Lower lobe of right lung (tissue), 2 donors: Measurements from ENCODE around the gene SNX27. TPM values are rescaled to one million over a fixed set of nuclear protein-coding genes. Genes with fewer than 3 reads are reported as not detected.

Experiments
- ATAC-seq, 2 donors: fragments of 200-7000 bp; cut with Tn5 transposase; one replicate each; pipeline ENCODE4 v1.9.1; 2020 to 2022; ENCODE audit warnings: mild to moderate bottlenecking in 2 of 2, moderate library complexity in 2 of 2
- DNase-seq: peaks from one replicate; pipeline ENCODE4 v3.0.0-alpha.2; 2020
- H3K27ac ChIP-seq: fragments of 200-600 bp; one replicate; pipeline ENCODE4 v1.8.0; 2022
- H3K27me3 ChIP-seq: fragments of 200-600 bp; one replicate; pipeline ENCODE4 v1.8.0; 2022; ENCODE audit warnings: low read depth
- H3K36me3 ChIP-seq: fragments of 200-600 bp; one replicate; pipeline ENCODE4 v1.8.0; 2022; ENCODE audit warnings: mild to moderate bottlenecking
- H3K4me1 ChIP-seq: fragments of 200-600 bp; one replicate; pipeline ENCODE4 v1.8.0; 2022
- H3K4me3 ChIP-seq: fragments of 200-600 bp; one replicate; pipeline ENCODE4 v1.8.0; 2022; ENCODE audit warnings: mild to moderate bottlenecking
- H3K9me3 ChIP-seq: fragments of 200-600 bp; one replicate; pipeline ENCODE4 v1.8.0; 2022
- CTCF ChIP-seq: fragments of 200-600 bp; IDR thresholded peaks from one replicate; pipeline ENCODE4 v1.8.0; 2022; ENCODE audit warnings: antibody characterized with exemption, mild to moderate bottlenecking
- intact Hi-C: fragments of 100-400 bp; cut with DNase I; formaldehyde crosslinking; loops from one replicate; pipeline ENCODE4 v1.11.0; 2022
- total RNA-seq: library from RNA; stranded (reverse); fragmentation: NEBNext Ultra II Directional; extraction: Animal tissue kit (Norgen Biotek cat#: 25700); gene quantifications from one replicate; pipeline ENCODE4 v1.2.1, GENCODE V29; 2021
- donor health status: DM: no; HTN: yes; CAD: no; lungs with severe emphysema.

Gene SNX27
- total RNA-seq, 1 donor from 2014 or later = 66.5 TPM

- H3K27ac ChIP-seq = no peak overlapping the region
- no peak for TF ChIP-seq CTCF
- ATAC-seq (no peak), DNase-seq (no peak)
- intact Hi-C loops = no loop called here
- H3K9me3 ChIP-seq = no peaks in the 10 kb centered on the region
- H3K36me3 ChIP-seq = no peaks in the 10 kb centered on the region
- no peaks in the 10 kb centered on the region for H3K4me1 ChIP-seq
- H3K27me3 ChIP-seq = peaks cover 4% of the 10 kb centered on the region
- H3K4me3 ChIP-seq = no peak overlapping the region
These were observed 99.4 kb downstream of the SNX27 start for GRCh38 chr1:151711044-151711800.

DNA sequence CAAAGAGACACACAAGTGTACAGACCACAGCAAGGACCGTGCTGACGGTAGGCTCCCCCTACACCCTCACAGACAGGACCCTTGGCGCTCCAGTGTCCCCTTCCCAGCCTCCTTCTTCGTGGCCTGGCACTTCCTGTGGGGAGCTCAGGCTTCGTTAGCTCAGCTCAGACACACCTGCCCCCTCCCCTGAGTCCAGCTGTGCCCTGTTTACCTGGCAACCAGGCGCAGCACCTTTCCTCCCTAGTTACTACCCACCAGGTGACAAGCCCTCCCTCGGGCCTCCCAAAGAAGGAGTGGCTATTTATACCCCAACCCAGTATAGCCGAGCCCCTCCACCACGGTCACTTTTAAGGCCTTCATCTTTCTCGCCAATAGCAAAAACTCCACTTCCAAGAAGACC, 100.1 kb downstream of the SNX27 start:
- peaks cover 1% of the 10 kb centered on the region for H3K4me1 ChIP-seq
- no peak for TF ChIP-seq CTCF
- H3K36me3 ChIP-seq = no peaks in the 10 kb centered on the region
- H3K27ac ChIP-seq = no peak overlapping the region
- H3K27me3 ChIP-seq = peaks cover 10% of the 10 kb centered on the region
- ATAC-seq (no peak), DNase-seq (no peak)
- intact Hi-C loops = no loop called here
- no peaks in the 10 kb centered on the region for H3K9me3 ChIP-seq
- H3K4me3 ChIP-seq = no peak overlapping the region

GRCh38 chr1:151713044-151713443, 101.2 kb downstream of the SNX27 start:
- Histone ChIP-seq H3K9me3 (no peaks in the 10 kb centered on the region), H3K27ac (no peak overlapping the region), H3K4me3 (no peak overlapping the region), H3K4me1 (peaks cover 10% of the 10 kb centered on the region), H3K36me3 (no peaks in the 10 kb centered on the region), H3K27me3 (peaks cover 14% of the 10 kb centered on the region)
- peak in 1 of 2 donors; percentile 19 for ATAC-seq
- intact Hi-C loops = no loop called here
- no peak for TF ChIP-seq CTCF
- DNase-seq = no peak

DNA sequence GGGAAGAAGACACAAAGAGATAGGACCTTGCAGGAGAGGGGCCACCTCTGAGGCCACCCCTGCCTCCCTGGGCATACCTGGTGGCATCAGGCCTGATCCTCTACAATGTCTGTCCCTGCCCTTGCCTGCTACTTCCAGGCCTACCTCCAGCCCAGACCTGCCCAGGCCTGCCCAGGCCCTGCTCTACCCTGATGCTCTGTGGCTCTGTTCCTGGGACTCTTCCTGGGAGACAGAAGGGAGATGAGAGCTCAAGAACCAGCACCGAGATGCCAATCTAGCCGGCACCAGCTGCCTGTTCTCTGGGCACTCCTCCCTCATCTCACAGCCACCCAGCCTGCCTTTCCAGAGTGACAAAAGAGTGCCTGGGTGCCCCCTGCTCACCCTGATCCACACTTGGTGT, 102.0 kb downstream of the SNX27 start:
- H3K4me3 ChIP-seq = no peak overlapping the region
- ATAC-seq (no peak), DNase-seq (no peak)
- H3K27ac ChIP-seq = no peak overlapping the region
- no peaks in the 10 kb centered on the region for H3K36me3 ChIP-seq
- TF ChIP-seq CTCF = no peak
- intact Hi-C loops = no loop called here
- H3K9me3 ChIP-seq = no peaks in the 10 kb centered on the region
- peaks cover 22% of the 10 kb centered on the region for H3K27me3 ChIP-seq
- peaks cover 10% of the 10 kb centered on the region for H3K4me1 ChIP-seq

- H3K4me3 ChIP-seq = no peak overlapping the region
- intact Hi-C loops = no loop called here
- H3K36me3 ChIP-seq = no peaks in the 10 kb centered on the region
- no peak overlapping the region for H3K27ac ChIP-seq
- ATAC-seq (no peak), DNase-seq (no peak)
- H3K27me3 ChIP-seq = peaks cover 23% of the 10 kb centered on the region
- no peak for TF ChIP-seq CTCF
- H3K4me1 ChIP-seq = peaks cover 10% of the 10 kb centered on the region
- no peaks in the 10 kb centered on the region for H3K9me3 ChIP-seq
These were observed 103.2 kb downstream of the SNX27 start for GRCh38 chr1:151714820-151715725.
